ENCODE measurements around the gene SIAH1. TPM values are rescaled to one million over a fixed set of nuclear protein-coding genes. Genes with fewer than 3 reads are reported as not detected.

SIAH1 gene
- total and polyA plus RNA-seq, 2 donors from 2014 or later, result 12.7 to 26.8 TPM

Other genes starting within 250 kb of the SIAH1 start
- not detected for gene ABCC12, start 229.4 kb downstream of the SIAH1 start, total RNA-seq
- not detected for gene ABCC12, start 229.4 kb downstream of the SIAH1 start, polyA plus RNA-seq (ENCODE audit: insufficient read depth, low read depth, low replicate concordance)
- gene LONP2, start 141.1 kb downstream of the SIAH1 start, total RNA-seq, result 77.1 TPM
- 24.8 TPM for gene LONP2, start 141.1 kb downstream of the SIAH1 start, polyA plus RNA-seq (ENCODE audit: insufficient read depth, low read depth, low replicate concordance)
- not detected for gene ABCC11, start 137.9 kb downstream of the SIAH1 start, total RNA-seq
- 0.09 TPM for gene ABCC11, start 137.9 kb downstream of the SIAH1 start, polyA plus RNA-seq (ENCODE audit: insufficient read depth, low read depth, low replicate concordance)
- 26.2 TPM for gene N4BP1, start 224.8 kb upstream of the SIAH1 start, total RNA-seq
- gene N4BP1, start 224.8 kb upstream of the SIAH1 start, polyA plus RNA-seq (ENCODE audit: insufficient read depth, low read depth, low replicate concordance), result 9.7 TPM

Data from kidney (tissue), 2 donors.